GM19099 (cell line): ENCODE results near the gene POLDIP2.

Experiments
- POLR2A ChIP-seq: IDR thresholded peaks from 3 replicates; pipeline ENCODE4 v1.6.1; 2011; ENCODE audit warnings: low read depth; ENCODE audit not compliant: insufficient read length; ENCODE audit errors: extremely low read depth

Gene POLDIP2

DNA sequence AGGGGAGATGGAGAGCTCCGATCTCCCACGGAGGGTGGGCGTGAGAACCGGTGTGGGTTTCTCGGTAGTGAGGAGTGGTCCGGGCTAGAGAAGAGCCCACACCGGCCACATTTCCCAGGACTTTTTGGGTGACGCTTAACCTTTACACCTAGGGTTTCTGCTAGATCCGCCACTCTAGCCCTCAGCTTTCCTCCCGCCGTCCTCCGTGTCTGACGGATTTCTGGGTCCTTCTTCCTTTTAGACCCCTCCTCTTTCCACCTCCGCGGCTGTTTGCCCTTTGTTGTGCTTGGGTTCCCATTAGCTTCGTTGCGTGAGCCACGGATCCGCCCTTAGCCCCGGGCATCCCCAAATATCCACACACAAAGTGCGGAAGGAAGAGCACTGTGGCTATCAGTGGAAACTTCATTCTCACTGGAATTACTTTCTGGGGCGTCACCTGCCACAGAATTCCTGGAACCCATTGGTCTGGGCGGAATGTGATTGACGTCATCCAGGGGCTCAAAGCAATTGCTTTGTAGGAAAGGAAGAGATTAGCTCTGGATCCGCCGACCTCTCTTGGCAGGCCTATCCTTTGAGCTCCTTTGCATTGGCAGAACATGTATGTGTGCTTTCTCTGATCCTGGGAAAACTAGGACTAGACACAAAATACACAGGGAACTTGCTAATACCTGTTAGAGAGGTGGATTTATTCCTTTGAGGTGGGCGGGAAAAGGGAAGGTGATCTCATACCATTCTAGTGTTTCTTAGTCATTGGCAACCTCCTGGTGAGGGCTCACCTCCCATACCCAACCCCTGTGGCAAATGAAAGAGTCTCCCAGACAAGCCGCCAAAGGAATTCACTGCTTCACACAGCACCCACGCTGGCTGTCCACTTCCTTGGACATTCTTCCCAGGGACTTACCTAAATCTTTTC, 21.1 kb downstream of the POLDIP2 start:
- TF ChIP-seq POLR2A, result no peak

DNA sequence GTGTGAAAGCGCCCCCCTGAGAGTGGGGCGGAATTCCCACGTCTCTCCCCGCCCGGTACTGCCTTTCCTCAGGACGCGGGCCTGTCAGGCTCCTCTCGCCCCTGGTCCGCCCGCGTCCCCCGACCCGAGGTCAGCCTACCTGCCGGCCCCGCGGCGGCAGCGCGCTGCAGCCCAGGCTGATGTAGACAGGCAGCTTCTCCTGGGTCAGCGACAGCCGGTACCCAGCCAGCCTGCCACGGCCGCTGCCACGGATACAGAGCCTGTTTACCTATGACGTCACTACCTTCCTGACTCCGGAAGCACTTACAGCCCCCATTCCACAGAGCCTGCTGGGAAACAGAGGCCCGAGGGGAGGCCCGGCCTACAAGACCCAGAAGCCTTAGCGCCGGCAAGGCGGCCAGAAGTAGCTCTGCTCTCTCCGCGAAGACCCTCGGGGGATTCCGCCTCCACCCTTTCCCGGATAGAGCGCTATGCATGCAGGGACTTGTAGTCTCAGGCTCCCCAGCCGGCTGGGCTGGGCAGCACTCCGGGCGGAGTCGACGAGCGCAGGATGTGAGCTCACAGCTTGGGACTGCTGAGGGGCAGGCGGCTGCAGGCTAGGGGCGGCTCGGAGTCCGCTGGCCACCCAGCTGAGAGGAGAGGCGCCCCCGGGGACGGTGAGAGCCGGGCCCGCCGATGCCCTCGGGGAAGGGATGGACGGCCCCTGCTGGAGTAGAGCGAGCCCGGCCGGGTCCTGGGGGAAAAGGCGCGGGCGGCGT, 21.9 kb downstream of the POLDIP2 start, which contains the start of the genes IFT20 and TNFAIP1:
Gene IFT20, minus strand, starts transcription at position 272 of the 758 bp plus-strand sequence. CDS start 3,487 bp downstream, outside the sequence.
Gene TNFAIP1, plus strand, starts transcription at position 561 of the 758 bp plus-strand sequence. CDS start 3,761 bp downstream, outside the sequence.
- TF ChIP-seq POLR2A, result peak; percentile 79

DNA sequence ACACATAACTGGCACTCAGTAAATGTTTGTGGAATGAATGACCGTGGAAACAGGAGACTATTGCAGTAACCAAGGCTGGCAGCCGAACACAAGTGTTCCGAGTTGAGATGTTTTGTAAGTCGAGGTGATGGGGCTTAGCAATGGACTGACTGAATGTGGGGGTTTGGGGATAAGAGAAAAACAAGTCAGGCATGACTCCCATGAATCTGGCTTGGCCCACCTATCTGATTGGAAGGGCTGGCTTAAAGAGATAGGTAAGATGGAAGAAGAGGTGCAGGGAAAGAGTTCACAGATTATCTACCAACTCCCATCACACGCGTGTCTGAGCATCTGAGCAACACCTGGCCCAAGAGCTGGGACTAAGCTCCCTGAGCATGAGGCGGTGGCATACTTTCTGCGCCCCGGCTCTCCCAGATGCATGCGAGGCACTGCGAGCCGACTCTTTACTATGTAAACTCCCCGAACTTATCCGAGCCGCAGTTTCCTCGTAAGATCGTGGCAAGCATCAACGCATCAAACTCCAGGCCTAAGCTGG, 22.6 kb downstream of the POLDIP2 start:
- TF ChIP-seq POLR2A, result no peak

DNA sequence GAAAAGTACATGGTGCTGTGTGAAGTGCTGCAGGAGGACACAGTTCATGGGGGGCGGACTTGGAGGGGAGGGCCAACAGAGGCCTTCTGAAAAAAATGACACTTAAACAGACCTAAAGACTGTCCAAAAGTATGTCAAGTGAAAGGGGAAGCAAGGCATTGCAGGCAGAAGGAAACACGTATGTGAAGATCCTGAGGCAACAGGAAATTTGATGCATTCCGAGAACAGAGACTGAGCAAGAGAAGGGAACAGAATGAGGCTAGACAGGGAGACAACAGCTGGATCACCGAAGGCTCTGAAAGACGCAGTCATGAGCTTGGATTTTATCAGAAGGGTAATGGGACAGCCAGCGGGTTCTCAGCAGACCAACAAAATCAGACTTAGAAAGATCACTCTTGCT, 23.2 kb downstream of the POLDIP2 start:
- no peak for TF ChIP-seq POLR2A

DNA sequence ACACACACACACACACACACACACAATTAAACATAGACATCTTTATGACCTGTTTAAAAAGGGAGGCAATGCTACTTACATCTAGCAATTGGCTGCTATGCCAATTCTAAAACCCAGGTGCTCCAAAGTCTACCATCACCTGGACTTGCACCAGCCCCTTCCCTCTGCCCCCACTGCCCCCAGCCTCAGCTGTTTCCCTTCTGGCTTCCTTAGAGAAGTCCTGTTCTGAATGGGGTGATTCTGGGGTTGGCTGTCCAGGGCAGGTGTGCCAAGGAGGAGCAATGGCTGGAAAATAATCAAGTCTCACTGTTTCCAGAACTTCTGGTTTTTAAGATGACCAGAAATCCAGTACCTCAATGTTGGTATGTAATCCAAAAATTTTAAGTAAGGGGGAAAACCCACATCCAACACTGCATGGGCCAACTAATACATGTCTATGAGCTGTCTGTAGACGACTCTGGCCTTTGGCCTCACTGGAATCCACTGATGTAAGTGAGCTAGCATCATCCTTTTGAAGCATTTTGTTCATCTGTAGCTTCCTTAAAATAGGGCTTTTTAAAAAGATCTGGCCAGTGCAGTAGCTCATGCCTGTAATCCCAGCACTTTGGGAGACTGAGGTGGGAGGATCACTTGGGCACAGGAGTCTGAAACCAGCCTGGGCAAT, 24.1 kb downstream of the POLDIP2 start:
- no peak for TF ChIP-seq POLR2A

DNA sequence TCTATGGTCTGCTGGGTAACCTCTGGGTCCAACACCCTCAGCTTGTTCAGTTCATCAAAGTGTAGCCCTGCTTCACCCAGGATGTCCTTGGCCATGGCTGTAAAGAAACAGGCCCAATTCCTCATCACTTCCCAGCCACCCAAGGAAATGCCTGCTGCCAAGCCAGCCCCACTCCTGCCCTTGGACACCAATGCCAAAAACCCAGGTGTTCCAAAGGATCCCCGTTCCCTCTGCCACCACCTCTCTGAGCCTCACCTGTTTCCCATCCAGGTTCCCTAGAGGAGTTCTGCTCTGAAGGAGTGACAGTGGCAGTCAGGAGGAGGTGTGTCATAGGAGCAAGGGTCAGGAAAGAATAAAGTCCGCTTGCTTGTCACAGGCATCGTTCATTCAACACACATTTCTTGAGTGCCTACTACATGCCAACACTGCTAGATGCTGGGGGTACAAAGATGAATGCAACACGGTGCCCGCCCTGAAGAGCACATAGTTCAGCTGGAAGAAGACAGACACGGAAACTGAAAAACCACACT, 25.4 kb downstream of the POLDIP2 start:
- TF ChIP-seq POLR2A, result no peak

DNA sequence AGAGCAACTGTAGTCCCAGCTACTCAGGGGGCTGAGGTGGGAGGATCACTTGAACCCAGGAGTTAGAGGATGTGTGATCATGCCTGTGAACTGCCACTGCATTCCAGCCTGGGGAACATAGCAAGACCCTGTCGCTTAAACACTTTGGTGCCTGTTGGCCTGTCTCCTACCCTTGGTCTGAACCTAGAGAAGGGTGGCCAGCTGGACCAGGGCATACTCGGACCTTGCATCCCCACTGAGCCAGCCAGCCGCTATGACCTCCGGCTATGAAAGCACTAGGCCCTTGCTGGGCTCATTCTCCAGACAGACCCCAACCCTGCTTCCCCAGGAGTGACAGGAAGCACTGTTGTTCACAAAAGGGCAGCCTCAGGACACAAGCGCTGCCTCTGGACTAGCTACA, 26.7 kb downstream of the POLDIP2 start:
- no peak for TF ChIP-seq POLR2A

DNA sequence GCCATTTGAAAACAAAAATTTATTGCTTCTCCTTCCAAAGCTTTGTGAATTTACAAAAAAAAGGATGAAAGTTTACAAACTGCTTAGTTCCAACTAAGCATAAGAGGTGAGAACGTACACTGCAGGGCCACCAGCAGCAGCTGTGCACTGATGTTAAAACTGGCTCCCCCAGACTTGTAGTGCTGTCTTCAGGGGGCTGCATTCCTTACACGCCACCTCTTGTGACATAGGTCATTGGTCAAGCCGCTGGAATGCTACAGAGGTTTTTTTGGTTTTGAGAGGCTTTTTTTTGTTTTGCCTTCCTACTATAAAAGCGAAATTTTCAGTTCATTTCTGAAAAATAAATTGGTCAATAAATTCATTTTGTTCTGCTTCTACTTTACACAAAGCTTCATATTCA, 29.0 kb downstream of the POLDIP2 start:
- TF ChIP-seq POLR2A, result no peak

DNA sequence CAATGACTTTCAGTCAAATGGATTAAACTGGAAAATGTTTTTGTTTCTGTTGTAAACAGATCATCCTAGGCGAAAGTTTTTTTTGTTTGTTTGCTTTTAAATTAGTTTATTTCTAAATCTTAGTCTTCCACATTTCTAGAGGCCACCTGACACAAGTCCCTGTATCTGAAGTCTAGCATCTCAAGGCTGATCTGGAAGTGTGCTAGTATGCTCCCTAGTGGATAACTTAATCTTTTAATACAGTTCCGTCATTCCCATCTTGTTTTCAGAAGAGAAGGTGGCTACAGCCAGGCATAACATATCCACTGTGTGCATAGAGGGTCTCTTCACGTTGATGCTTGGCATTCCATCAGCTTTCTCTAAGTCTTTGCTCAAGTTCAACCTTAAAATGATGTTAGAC, 29.6 kb downstream of the POLDIP2 start:
- TF ChIP-seq POLR2A, result no peak

DNA sequence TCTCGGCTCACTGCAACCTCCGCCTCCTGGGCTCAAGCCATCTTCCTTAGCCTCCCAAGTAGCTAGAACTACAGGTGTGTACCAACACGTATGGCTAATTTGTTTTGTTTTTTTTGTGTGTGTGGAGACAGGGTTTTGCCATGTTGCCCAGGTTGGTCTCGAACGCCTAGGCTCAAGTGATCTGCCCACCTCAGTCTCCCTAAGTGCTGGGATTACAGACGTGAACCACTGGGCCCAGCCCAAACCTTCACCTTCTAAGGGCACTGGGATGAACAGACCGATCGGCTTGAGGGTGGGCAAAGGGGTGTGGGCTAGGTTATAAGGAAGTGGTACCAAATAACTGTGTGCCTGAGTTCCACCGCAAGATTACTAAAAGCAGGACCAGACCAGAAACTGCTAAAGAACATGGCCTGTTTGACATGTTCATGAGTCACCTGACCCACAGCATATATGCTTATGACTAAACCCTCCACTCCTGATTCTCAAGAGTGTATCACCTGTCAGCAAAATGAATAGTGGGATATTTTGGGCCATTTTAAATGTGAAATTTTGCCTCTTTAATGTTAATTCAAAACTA, 30.2 kb downstream of the POLDIP2 start:
- no peak for TF ChIP-seq POLR2A

DNA sequence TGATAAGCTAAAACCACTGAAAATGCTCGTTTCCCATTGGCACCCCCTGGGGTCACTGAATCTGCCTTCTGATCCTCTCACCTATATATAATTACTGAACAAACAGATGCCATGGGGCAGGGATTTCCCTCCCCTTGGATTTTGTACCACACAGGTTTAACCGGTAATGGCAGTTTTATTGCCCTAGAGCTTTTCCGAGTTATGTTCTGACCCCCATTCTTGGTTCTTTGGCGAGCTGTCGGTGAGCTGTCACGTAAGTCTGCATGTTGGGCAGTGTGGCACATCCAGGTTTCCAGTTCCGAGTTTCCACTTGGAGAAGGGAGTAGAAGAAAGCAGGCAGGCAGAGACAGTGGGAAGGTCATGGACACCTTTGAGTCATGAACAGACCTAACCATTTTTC, 31.2 kb downstream of the POLDIP2 start:
- TF ChIP-seq POLR2A, result no peak

DNA sequence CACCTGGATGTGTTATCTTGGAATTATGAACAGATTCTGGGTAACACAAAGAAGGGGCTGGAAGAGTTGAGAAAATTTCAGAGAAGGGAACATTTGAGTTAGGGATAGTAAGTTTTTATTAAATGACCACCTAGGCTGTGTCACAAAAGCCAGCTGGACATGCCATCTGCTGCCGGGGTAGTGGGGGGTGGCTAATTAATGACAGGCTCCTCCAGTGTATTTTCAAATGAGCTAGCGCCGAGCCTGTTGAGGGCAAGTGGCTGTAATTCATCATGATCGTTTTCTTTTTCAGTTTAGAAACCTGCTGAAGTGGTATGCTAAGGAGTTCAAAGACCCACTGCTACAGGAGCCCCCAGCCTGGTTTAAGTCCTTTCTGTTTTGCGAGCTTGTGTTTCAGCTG, 32.1 kb downstream of the POLDIP2 start:
- TF ChIP-seq POLR2A, result no peak

DNA sequence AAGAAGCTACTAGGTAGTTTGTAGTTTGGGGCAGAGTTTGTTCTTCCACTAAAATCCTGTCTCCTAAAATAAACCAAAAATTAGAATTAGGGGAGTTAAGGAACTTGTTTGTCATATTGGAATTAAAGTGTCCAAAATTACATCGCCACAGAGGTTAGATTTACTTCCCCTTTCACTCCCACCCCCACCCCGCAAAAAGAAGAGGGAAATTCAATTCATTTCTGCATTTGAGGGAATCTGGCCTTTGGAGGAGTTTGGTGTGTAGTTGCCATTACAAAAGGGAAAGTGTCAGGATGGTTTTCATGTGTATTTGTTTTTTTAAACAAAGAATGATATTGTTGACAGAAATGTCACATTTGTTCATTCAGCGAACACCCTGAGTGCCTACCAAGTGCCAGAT, 32.5 kb downstream of the POLDIP2 start:
- TF ChIP-seq POLR2A, result no peak

DNA sequence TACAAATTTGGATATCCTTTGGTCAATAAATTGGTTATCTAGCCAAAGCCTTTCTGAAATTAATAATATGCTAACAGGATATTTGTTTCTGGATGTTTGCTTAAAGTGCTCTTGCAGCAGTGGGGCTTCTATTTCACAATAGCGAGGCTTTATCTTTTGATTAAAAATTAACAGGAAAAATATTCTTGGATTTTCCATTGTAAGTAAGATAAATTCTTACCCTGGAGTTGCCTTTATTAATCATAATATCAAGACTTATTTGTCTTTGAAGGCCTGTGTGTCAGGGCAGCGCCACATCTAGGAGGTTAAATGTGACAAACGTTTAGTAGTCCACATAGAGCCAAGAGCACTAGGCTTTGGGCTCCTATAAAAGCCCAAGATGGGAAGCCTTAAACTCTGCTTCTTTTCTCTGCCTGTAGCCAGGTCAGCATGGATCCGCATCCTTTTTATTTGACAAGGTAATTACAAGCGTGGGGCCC, 33.0 kb downstream of the POLDIP2 start:
- no peak for TF ChIP-seq POLR2A

DNA sequence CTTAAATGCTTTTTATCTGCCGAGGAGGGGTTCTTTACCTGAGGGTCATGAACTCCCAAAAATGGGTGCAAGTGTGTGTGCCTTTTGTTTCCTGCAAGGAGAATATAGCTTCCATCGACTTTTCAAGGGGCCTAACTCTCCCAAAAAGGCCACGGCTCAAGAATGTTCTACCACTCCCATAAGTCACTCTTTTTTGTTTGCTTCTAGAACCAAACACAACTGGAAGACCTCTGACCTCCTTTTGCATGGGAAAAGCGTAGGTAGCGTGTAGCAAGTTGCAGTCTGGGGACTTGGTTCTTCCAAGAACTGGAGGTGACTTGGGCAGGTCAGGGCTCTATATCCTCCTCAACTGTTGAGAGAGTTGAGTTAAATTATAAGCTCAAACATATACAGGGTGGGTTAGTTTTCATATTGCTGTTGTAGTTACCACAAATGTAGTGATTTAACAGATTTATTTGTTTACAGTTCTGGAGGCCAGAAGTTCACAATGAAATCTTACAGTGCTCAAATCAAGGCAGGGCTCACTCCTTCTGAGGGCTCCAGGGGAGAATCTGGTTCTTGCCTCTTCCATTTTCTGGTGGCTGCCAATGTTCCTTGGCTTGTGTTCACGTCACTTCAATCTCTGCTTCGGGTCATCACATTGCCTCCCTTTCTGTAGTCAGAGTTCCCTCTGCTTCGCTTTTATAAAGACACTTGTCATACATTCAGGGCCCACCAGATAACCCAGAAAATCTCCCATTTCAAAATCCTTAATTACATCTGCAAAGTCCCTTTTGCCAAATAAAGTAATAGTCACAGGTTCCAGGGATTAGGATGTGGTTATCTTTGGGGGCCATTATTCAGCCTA, 36.9 kb downstream of the POLDIP2 start:
- no peak for TF ChIP-seq POLR2A
